Dendritic cell treated with granulocyte-macrophage colony-stimulating factor and Interleukin-4, amounts not matched to agents 40 ng/mL and 50 ng/mL, for 4 days (primary cell): ENCODE results near the gene SPIN2B.
"Not testable (repeated sequence)": the region's sequence is repeated elsewhere in the genome, so short reads cannot be mapped to it uniquely, and the experiment has no call there.

ENCODE experiments used
- H3K27ac Mint-ChIP-seq: one replicate; pipeline ENCODE4 v1.8.0; 2022; ENCODE audit warnings: mild to moderate bottlenecking, mixed read lengths
- H3K27me3 Mint-ChIP-seq: one replicate; pipeline ENCODE4 v1.8.0; 2022; ENCODE audit warnings: mild to moderate bottlenecking, mixed read lengths
- H3K36me3 Mint-ChIP-seq: one replicate; pipeline ENCODE4 v1.8.0; 2022; ENCODE audit warnings: low read depth, mixed read lengths
- H3K4me1 Mint-ChIP-seq: one replicate; pipeline ENCODE4 v1.8.0; 2022; ENCODE audit warnings: low read depth, mixed read lengths
- H3K4me3 Mint-ChIP-seq: one replicate; pipeline ENCODE4 v1.8.0; 2022; ENCODE audit warnings: mild to moderate bottlenecking, moderate library complexity, mixed read lengths
- H3K9me3 Mint-ChIP-seq: one replicate; pipeline ENCODE4 v1.8.0; 2022; ENCODE audit warnings: mixed read lengths
- intact Hi-C: fragments of 100-400 bp; cut with micrococcal nuclease; formaldehyde crosslinking; loops from one replicate; pipeline ENCODE4 v1.15.0; 2022

SPIN2B gene

GRCh38 chrX:57121162-57121755 lies at the start of gene SPIN2B:
Gene SPIN2B, minus strand, starts transcription at chrX:57121548.
- no peaks in the 10 kb centered on the region for H3K27me3 Mint-ChIP-seq
- H3K36me3 Mint-ChIP-seq = peaks cover 15% of the 10 kb centered on the region
- H3K9me3 Mint-ChIP-seq = no peaks in the 10 kb centered on the region
- intact Hi-C loops = no loop called here
- H3K27ac Mint-ChIP-seq = peak within 1 kb of the TSS; percentile 92
- peak within 1 kb of the TSS; percentile 95 for H3K4me3 Mint-ChIP-seq
- H3K4me1 Mint-ChIP-seq = peaks cover 7% of the 10 kb centered on the region

GRCh38 chrX:57156397-57157049 lies 35.2 kb upstream of the SPIN2B start:
- no peak overlapping the region for H3K27ac Mint-ChIP-seq
- no peak overlapping the region for H3K4me3 Mint-ChIP-seq
- H3K4me1 Mint-ChIP-seq = no peaks in the 10 kb centered on the region
- peaks cover 25% of the 10 kb centered on the region for H3K9me3 Mint-ChIP-seq
- peaks cover 10% of the 10 kb centered on the region for H3K36me3 Mint-ChIP-seq
- H3K27me3 Mint-ChIP-seq = no peaks in the 10 kb centered on the region
- intact Hi-C loops = no loop called here

- Mint-ChIP-seq H3K9me3 (peaks cover 23% of the 10 kb centered on the region), H3K36me3 (peaks cover 8% of the 10 kb centered on the region), H3K27me3 (no peaks in the 10 kb centered on the region), H3K4me3 (no peak overlapping the region), H3K27ac (no peak overlapping the region), H3K4me1 (no peaks in the 10 kb centered on the region)
- intact Hi-C loops = no loop called here
These were observed 33.8 kb upstream of the SPIN2B start for GRCh38 chrX:57155171-57155570.

- H3K4me1 Mint-ChIP-seq, H3K27me3 Mint-ChIP-seq, intact Hi-C loops, H3K27ac Mint-ChIP-seq, H3K4me3 Mint-ChIP-seq: not testable (repeated sequence)
- Mint-ChIP-seq H3K9me3 (peaks cover 33% of the 10 kb centered on the region), H3K36me3 (peaks cover 14% of the 10 kb centered on the region)
These were observed 30.9 kb upstream of the SPIN2B start for GRCh38 chrX:57152222-57152621.

GRCh38 chrX:57138674-57139073 lies 17.3 kb upstream of the SPIN2B start:
- no peaks in the 10 kb centered on the region for H3K36me3 Mint-ChIP-seq

GRCh38 chrX:57137501-57137900 lies 16.2 kb upstream of the SPIN2B start:
- intact Hi-C loops = no loop called here
- Mint-ChIP-seq H3K36me3 (no peaks in the 10 kb centered on the region), H3K27me3 (peaks cover 2% of the 10 kb centered on the region), H3K4me1 (no peaks in the 10 kb centered on the region), H3K4me3 (no peak overlapping the region), H3K9me3 (peaks cover 7% of the 10 kb centered on the region), H3K27ac (no peak overlapping the region)

More at GRCh38 chrX:57138674-57139073, 17.3 kb upstream of the SPIN2B start:
- Mint-ChIP-seq H3K4me1 (no peaks in the 10 kb centered on the region), H3K4me3 (no peak overlapping the region), H3K9me3 (peaks cover 7% of the 10 kb centered on the region), H3K27me3 (peaks cover 2% of the 10 kb centered on the region), H3K27ac (no peak overlapping the region)
- intact Hi-C loops = no loop called here

- H3K36me3 Mint-ChIP-seq, H3K9me3 Mint-ChIP-seq, H3K27ac Mint-ChIP-seq: not testable (repeated sequence)
These were observed 15.7 kb upstream of the SPIN2B start, which contains the start of gene SPIN2A for GRCh38 chrX:57137073-57137472. Gene SPIN2A, minus strand, starts transcription at chrX:57137397. Its CDS starts 800 bp downstream, at chrX:57136597.

GRCh38 chrX:57136589-57136988 lies 15.2 kb upstream of the SPIN2B start:
- H3K4me1 Mint-ChIP-seq, H3K27ac Mint-ChIP-seq, H3K4me3 Mint-ChIP-seq, intact Hi-C loops, H3K9me3 Mint-ChIP-seq, H3K27me3 Mint-ChIP-seq, H3K36me3 Mint-ChIP-seq: not testable (repeated sequence)

More at GRCh38 chrX:57137073-57137472, 15.7 kb upstream of the SPIN2B start, which contains the start of gene SPIN2A:
- H3K27me3 Mint-ChIP-seq, H3K4me3 Mint-ChIP-seq, H3K4me1 Mint-ChIP-seq, intact Hi-C loops: not testable (repeated sequence)

GRCh38 chrX:57135287-57135686 lies 13.9 kb upstream of the SPIN2B start:
- Mint-ChIP-seq H3K27me3 (peaks cover 2% of the 10 kb centered on the region), H3K27ac (no peak overlapping the region), H3K4me1 (no peaks in the 10 kb centered on the region), H3K36me3 (no peaks in the 10 kb centered on the region), H3K4me3 (no peak overlapping the region), H3K9me3 (peaks cover 7% of the 10 kb centered on the region)
- intact Hi-C loops = no loop called here

- H3K27me3 Mint-ChIP-seq = peaks cover 2% of the 10 kb centered on the region
- no peak overlapping the region for H3K27ac Mint-ChIP-seq
- intact Hi-C loops = no loop called here
These were observed 13.4 kb upstream of the SPIN2B start for GRCh38 chrX:57134702-57135101.

GRCh38 chrX:57133706-57134105 lies 12.4 kb upstream of the SPIN2B start:
- H3K4me3 Mint-ChIP-seq = no peak overlapping the region
- H3K4me1 Mint-ChIP-seq = no peaks in the 10 kb centered on the region
- H3K27me3 Mint-ChIP-seq = peaks cover 2% of the 10 kb centered on the region
- H3K9me3 Mint-ChIP-seq = peaks cover 7% of the 10 kb centered on the region
- no peak overlapping the region for H3K27ac Mint-ChIP-seq
- intact Hi-C loops = no loop called here
- no peaks in the 10 kb centered on the region for H3K36me3 Mint-ChIP-seq

More at GRCh38 chrX:57134702-57135101, 13.4 kb upstream of the SPIN2B start:
- H3K4me3 Mint-ChIP-seq = no peak overlapping the region
- H3K36me3 Mint-ChIP-seq = no peaks in the 10 kb centered on the region
- no peaks in the 10 kb centered on the region for H3K4me1 Mint-ChIP-seq
- peaks cover 7% of the 10 kb centered on the region for H3K9me3 Mint-ChIP-seq

- H3K4me3 Mint-ChIP-seq, H3K4me1 Mint-ChIP-seq, H3K27me3 Mint-ChIP-seq, H3K9me3 Mint-ChIP-seq, intact Hi-C loops, H3K36me3 Mint-ChIP-seq, H3K27ac Mint-ChIP-seq: not testable (repeated sequence)
These were observed 11.9 kb upstream of the SPIN2B start for GRCh38 chrX:57133284-57133683.

- intact Hi-C loops = no loop called here
- no peak overlapping the region for H3K27ac Mint-ChIP-seq
- H3K4me1 Mint-ChIP-seq = no peaks in the 10 kb centered on the region
- H3K9me3 Mint-ChIP-seq = peaks cover 4% of the 10 kb centered on the region
- no peaks in the 10 kb centered on the region for H3K36me3 Mint-ChIP-seq
- H3K27me3 Mint-ChIP-seq = peaks cover under 1% of the 10 kb centered on the region
- no peak overlapping the region for H3K4me3 Mint-ChIP-seq
These were observed 10.7 kb upstream of the SPIN2B start for GRCh38 chrX:57132046-57132445.

- Mint-ChIP-seq H3K4me1 (peaks cover 7% of the 10 kb centered on the region), H3K27ac (peak overlapping the region; percentile 92), H3K36me3 (peaks cover 15% of the 10 kb centered on the region), H3K4me3 (peak overlapping the region; percentile 95), H3K9me3 (no peaks in the 10 kb centered on the region), H3K27me3 (no peaks in the 10 kb centered on the region)
- intact Hi-C loops = no loop called here
These were observed 468 bp upstream of the SPIN2B start for GRCh38 chrX:57121816-57122215.
